Activated CD4-positive, CD25-positive, alpha-beta regulatory T cell treated with anti-CD3 and anti-CD28 coated beads, Interleukin-2, amount 50 U/mL, for 72 hours (primary cell): ENCODE data around the gene THSD7A.

ENCODE experiments used
- DNase-seq: peaks from one replicate; pipeline ENCODE4 v3.0.0; 2021

THSD7A gene

DNA sequence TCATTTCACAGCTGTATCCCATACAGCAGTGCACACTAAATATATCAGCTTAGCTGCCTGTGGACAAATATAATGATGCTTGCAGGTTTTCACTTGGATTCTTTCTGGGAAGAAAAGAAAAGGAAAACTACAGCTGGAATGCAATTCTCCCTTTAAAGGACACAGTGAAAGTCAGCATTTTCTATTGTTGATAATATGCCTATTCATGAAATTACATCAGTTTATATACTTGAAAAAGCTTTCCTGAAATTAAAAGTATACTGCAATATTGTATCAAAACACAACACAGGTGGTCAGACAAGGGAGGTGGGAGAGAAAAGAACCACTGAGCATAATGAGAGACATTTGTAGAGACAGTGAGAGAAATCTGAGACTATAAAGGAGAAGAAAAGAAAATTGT, 20.3 kb downstream of the THSD7A start:
- no peak for DNase-seq

DNA sequence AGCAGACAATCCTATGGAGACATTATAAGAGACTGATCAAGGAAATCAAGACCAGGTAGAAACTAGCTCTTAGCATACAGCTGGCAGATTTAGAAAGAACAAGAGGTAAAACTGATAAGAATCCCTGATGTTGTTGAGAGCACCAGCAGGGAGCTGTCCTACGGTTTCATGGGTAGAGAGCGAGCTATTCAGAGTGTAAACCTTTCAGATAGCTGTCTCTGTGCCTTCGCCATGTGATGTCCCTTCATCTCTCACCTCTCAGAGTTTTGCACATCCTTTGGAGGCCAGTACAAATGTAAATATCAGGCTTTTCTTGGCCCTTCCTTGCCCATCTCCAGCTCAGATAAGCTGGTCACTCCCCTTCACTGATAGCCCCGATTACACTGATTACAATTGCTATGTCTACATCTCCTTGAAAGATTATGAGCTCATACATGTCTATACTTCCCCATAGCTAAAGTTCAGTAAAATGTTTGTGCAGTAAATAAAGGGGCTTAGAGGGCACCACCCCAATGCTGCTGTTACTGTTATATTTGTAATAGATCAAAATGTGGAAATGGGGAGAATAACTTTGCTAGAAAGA, 21.9 kb downstream of the THSD7A start:
- DNase-seq, result no peak

DNA sequence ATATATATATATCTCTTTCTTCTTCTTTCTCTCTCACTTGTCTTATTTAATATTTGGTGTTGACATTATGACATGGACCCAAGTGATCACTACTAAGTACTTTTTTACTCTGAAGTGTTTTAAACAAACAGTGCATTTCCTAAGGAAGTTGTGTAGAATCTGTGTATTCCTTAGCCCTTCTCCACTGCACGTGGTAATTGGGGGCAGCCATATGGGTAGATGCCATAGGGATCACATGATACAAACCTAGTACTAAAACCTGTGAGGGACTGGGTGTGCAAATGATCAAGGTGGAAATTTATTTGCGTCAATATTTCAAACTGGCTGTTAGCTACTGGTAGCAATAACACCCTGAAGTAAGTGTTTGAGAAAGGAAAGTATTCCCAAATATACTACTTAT, 25.0 kb downstream of the THSD7A start:
- DNase-seq, result no peak

DNA sequence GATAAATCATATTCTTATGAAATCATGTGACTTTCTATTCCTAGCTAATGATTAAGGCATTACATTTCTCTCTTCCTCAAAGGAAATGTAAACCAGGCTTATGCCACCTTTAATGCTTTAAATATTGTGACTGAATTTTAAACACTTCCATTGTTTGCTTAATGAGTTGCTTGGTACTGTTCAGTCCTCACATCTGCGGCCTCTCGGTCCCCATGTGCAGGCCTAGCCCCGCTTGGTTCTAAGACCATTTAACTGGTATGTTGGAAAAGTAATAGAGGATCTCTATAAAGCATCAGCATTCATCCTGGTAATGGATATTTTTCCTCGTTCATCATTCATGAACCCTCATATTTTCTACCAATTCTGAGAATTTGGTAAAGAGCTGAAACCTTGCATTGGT, 27.4 kb downstream of the THSD7A start:
- no peak for DNase-seq

DNA sequence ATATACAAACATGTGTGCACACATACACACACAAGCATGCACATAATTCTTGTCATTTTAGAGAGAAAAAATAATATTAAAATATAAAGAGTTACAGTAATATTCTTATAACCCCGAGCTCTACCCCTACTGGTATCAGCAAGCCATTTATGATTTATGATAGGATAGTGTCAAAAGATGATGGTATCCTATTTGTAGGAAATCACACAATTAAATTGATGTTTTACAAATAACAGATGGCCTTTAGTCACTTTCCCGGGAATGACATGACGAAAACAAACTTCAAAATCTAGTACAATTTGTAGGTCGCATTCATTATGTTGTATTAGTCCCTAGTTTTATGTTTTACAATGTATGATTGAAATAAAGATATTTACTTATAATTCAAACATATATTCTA, 36.8 kb downstream of the THSD7A start:
- DNase-seq, result no peak

DNA sequence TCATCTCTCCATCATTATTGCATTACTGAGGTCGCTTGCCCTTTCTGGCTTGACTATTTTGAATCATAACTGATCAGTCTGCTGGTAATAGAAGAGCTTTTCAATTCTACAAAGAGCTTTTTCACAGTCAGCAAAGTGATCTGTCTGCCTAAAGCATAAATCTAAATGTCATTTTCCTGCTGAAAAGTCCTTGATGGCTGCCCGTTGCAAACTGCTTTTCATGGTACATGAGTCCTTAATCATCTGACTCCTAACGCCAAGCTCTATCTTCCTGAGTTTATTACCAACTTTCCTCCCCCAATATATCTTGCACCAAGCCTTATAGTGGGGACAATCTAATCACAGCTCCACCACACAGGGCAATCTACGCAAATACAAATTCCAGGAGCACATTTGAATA, 39.8 kb downstream of the THSD7A start:
- no peak for DNase-seq

DNA sequence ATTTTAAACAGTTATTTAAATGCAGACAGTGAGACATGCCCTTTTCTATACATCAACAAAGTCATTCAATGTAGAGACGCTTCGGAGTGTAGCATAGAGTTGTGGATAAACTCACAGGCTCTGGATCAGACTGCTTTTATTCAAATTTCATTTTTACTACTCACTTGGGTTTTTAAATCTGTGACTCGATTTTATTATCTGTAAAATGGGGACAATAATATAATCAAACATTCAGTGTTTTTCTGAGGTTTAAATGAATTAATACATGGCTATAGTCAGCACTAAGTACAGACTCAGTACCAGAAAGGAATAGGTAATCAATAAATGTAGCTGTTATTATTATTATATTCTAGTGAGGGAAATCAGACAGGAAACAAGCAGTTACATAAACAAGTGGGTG, 43.4 kb downstream of the THSD7A start:
- DNase-seq, result no peak

DNA sequence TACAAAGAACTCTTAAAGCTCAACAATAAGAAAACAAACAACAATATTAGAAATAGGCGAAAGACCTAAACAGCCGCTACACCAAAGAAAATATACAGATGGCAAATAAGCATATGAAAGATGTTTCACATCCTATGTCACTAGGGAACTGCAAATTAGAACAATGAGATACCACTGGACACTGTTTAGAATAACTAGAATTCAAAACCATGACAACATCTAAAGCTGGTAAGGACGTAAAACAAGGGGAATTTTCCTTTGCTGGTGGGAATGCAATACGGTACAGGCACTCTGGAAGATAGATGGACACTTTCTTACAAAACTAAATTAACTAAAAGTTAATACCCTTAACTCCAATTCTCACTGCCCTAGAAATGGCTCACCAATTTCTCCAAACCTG, 44.5 kb downstream of the THSD7A start:
- DNase-seq, result no peak

DNA sequence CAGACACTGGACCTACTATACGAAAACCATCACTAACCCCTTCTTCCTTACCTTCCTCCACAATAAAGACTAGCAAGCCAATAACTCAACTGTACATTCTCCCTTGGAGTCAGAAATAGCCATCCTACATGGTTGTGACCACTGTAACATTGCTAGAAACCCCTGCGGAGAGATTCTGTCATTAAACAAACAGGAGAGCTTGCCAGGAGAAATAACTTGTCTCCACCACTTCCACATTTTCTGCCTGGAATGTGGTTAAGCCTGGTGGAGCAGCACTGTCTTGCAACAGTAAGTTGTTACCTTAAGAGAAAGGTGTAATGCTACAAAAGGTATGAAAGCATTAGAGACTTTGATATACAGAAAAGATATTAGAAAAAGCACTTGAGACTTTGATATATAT, 45.8 kb downstream of the THSD7A start:
- no peak for DNase-seq

DNA sequence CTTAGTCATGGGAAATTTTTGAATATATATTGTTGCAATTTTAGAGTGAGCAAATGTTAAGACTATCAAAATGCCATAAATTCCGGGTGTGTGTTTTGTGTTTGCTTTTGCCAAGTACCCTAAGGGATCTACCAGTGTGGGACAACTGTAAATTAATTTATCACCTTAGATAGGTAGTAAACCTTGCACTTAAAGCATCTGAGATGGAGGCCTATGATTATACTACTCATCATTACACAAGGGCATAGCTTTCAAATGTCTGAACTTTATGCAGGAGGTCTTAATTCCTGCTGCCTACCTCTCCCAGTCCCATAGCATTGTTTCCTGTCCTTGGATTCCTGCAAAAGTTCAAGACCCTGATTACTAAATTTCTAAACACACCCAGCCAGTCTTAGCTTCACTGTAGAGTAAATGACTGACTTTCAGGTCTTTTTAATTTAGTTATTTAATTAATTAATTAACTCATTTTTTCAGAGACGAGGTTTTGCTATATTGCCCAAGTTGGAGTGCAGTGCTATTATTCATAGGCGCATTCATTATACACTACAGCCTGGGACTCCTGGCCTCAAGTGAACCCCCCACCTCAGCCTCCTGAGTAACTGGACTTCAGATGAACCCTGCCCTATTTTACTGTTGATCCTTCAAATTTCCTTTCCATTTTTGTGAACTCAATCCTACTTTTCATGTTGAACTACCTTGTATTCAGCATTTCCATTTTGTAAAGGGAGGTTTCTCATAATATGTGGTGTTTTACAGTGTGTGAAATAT, 47.0 kb downstream of the THSD7A start:
- DNase-seq, result no peak

DNA sequence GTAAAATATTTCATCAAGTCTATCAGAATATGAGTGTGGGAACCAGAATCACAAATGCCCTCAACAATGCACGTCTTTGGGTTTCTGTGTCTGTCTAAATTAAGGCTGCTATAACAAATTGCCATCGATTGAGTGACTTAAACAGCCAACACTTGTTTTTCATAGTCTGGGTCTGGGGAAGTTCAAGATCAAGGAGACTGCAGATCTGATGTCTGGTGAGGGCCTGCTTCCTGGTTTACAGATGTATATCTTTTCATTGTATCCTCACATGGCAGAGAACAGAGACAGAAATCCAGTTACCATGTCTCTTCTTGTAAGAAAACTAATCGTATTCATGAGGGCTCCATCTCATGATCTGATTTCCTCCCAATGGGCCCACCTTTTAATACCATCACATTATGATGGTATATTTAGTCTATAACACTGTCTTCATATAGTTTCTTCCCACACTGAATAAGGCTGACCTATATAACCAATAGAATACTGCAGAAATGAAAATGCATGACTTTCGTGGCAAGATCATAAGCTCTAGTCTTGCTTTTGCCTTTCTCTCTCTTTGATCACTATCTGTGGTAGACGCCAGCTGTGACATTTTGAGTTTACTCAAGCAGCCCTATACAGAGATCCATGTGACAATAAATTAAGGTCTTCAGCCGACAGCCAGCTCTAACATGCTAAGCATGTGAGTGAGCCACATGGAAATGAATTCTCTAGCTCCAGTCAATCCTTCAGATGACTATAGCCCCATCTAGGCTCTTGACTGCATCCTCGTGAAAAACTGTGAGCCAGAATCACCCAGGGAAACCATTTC, 51.9 kb downstream of the THSD7A start:
- DNase-seq, result no peak

DNA sequence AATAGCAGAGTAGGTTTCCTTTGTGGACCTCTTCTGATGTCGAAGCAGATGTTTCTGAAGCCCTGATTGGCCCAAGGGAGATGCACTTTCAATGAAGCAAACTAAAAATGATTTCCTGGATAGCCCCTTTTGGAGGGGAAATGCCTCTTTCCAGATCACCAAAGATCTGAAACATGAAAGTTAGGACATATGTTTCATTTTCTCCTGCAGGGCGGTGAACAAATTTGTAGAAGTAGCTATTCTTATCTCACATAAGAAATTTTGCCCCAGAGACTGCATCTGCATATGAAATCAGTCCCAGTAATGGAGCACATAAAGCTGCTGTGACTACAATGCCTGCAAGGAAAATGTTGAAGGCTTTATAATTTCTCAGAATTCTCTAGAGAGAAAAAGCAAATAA, 56.0 kb downstream of the THSD7A start:
- no peak for DNase-seq

DNA sequence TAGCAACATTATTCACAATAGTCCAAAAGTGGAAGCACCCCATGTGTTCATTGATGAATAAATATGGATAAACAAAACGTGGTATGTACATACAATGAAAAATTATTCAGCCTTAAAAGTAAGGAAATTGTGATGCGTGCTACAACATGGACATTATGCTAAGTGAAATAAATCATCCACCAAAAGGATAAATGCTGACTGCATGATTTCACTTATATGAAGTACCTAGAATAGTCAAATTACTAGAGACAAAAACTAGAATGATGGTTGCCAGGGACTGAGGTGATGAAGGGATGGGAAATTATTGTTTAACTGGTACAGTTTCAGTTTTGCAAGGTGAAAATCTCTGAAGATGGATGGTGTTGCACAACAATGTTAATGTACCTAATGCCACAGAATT, 56.6 kb downstream of the THSD7A start:
- no peak for DNase-seq

DNA sequence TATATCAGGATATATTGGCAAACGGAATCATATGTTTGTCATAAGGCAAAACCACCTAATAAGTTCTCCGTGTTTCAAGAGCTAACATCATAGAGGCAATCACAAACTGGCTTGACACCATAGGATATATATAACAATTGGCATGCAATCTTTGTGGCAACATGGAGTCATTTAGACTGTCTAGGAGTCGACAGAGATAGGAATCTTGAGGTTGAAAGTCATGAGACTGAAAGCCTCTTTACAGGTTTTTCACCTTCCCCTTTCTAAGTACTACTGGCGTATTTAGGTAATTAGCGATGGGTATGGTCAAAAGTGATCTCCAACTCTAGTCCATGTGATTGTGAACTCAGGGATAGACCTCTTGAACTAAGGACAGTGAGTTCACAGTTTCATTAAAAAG, 63.7 kb downstream of the THSD7A start:
- no peak for DNase-seq

DNA sequence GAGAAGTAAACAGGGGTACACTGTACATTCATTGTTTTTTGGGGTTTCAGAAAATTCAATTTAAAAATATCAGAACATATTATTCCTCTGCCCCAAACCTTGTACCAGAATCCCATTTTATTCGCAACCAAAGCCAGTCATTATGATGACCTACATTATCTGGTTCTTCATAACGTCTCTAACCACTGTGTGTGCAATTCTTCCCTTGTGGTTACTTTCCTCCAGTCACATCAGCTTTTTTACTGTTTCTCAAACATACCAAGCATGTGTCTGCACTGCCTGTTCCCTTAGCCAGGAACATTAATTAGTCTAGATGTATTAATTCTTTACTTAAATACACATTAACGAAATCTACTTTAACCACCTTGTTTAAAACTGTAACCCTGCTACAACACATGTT, 64.8 kb downstream of the THSD7A start:
- no peak for DNase-seq

DNA sequence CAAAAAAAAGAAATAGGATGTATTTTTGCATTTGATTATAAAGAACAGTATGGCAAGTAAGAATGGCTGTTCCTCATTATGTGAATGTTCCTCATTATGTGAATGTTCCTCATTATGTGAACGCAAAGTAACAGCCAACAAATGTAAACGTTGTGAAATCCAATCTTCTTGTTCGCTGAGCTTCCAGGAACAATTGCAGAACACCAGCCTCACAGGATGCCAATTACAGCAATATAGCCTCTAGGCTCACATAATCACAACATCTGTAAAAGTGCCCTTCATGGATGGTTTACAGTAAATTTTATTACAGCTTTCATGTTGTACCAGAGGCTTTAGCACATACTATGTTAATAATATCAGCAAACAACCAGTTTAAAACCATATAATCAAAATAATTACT, 71.6 kb downstream of the THSD7A start:
- no peak for DNase-seq

DNA sequence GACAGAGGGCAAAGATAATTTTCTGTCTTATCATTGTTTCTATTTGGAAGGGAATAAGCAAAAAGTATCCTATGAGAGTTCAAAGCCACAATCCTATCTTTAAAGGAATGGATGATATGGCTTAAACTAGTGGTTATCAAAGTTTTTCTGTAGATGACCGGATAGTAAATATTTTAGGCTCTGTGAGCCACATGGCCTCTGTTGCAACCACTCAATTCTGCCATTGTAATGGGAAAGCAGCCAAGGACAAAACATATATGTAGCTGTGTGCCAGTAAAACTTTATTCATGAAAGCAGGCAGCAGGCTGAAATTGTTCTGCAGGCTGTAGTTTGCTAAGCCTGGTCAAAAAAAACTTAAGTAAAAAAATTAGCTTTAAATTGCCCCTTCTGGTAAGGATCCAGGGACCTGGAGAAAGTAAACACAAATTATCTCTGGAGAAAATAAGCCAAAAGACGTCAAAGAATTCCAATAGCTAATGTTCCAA, 73.3 kb downstream of the THSD7A start:
- no peak for DNase-seq

DNA sequence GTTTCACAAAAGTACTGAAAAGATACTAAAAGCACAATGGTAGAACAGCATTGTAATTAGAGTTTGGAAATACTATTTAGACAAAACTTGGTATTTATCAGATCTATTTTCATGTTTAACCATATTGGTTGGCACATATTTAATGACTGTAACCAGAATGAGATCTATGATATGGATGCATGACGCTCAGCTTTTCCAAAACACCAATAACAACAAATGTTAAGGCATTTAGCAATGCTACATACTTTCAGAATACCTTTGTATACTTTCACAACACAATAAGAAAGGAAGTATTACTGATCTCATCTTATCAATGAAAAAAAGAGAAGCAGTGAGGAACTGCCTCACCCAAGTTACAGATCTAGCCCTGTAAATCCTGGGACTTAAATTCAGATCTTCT, 74.8 kb downstream of the THSD7A start:
- no peak for DNase-seq

DNA sequence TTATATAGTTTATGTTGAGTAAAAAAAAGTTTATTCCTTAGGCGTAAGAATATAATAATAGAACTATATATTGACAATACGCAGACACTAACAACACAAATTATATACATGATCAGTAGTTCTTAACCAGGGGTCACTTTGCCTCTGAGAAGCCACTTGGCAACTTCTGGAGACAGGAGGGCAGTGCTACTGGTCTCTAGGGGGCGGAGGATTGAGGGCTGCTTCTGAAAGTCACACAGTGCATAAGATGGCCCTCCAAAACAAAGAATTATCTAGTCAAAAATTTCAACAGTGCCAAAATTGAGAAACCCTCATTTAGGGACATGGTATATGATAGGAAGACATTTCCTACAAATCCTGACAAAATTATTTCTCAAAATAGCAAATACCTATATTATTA, 77.1 kb downstream of the THSD7A start:
- no peak for DNase-seq

DNA sequence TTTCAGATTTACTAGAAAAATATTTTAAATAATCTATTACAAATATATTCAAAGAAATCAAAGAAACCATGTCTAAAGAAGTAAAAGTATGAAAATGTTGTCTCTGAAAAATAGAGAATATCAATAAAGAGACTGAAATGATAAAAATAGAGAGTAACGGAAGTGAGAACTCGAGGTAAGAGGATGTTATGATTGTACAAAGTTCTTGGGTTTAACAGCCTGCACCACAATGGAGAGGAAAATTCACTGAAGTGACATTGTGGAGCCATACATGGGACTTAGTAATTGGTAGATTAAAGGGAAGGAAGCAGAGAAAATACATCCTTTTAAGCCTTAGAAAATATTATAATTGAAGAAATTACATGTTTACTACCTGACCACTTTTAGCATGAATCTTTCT, 77.9 kb downstream of the THSD7A start:
- no peak for DNase-seq

DNA sequence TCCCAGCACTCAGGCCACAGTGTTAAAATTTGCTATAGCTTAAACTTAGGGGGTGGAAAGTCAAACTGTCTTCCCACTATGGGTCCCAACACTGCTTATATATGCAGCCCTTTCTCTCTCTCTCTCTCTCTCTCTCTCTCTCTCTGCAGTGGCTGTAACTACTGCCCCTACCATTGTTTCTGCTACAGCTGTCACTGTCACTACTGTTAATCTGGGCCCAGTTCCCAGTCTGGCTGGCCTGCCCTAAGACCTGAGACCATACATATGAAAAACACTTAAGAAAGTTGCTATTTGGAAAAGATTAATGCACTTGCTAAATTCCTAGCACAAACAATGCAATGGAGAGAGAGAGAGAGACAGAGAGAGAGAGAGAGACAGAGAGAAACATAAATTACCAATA, 78.6 kb downstream of the THSD7A start:
- DNase-seq, result no peak

DNA sequence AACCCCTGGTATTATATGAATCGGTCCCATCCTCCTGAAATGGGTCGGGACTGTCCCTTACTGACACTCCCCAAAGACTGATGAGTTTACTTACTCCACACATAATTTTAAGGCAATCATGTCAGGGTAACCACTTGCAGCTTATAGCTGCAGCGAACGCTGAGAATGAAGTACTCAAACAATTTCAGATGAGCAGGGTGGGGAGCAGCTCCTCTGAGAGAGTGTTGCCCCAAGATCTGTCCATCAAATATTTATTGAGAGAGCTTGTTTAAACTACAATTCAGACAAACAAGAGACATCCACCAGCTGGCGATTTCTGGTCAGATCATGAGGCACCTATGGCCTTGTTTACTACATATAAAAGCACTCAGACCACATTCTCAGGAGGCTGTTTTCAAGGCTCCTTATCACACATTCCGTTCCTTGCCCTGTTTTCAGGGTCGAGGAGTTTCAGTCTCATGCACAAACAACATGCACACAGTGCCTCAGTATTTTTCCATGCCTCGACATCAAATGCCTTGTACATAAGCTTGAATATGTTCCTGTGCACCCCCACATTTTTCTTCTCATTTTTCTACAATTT, 80.1 kb downstream of the THSD7A start:
- no peak for DNase-seq

DNA sequence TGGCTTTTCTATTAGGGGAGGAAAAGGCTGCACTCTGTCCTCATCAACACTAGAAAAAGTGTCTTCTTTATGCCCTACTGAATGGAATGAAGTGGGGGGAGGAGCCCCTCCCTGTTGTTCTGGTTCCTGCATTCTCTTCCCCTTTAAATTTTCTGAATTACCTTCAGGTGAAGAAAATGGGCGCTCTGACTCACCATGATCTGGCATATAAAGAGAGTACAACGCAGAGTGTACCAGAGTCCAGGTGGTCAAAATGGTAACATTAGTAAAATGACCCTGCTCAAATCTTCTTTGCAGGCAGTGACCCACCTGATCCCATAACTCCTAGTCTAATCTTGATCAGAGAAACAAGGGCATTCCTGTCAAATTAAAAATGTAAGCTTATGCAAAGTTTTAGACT, 80.7 kb downstream of the THSD7A start:
- no peak for DNase-seq

DNA sequence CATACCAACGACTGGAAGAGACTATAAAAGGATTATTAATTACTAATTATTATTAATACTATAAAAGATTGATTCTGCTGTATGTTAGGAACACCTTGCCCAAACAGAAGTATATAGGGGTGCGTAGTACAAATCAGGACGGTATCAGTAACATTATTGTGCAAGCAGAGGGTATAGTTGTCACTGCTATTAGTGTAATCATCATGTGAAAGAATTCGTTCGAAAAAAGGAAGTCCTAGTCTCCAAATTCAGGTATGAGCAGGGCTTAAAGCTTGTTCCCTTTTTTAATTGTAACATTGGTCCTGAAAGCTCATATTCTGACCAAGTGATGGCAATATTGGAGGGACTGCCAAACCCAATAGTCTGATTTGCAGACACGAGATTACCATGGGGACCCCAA, 81.8 kb downstream of the THSD7A start:
- DNase-seq, result no peak
